ENCODE measurements around the gene EMILIN1.
"Not testable (repeated sequence)": the region's sequence is repeated elsewhere in the genome, so short reads cannot be mapped to it uniquely, and the experiment has no call there.

The EMILIN1 gene

GRCh38 chr2:27095745-27096651 lies 17.6 kb downstream of the EMILIN1 start:
- peak; percentile 30 for DNase-seq

GRCh38 chr2:27096748-27097297 lies 18.4 kb downstream of the EMILIN1 start:
- DNase-seq: no peak

- no peak for DNase-seq
These were observed 18.9 kb downstream of the EMILIN1 start for GRCh38 chr2:27097341-27097740.

GRCh38 chr2:27099334-27099955 lies 21.0 kb downstream of the EMILIN1 start:
- DNase-seq: no peak

DNA sequence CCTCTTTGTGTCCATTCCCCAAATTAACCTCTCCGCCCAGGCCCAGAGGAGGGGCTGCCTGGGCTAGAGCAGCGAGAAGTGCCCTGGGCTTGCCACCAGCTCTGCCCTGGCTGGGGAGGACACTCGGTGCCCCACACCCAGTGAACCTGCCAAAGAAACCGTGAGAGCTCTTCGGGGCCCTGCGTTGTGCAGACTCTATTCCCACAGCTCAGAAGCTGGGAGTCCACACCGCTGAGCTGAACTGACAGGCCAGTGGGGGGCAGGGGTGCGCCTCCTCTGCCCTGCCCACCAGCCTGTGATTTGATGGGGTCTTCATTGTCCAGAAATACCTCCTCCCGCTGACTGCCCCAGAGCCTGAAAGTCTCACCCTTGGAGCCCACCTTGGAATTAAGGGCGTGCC lies 21.6 kb downstream of the EMILIN1 start:
- DNase-seq: no peak

GRCh38 chr2:27102329-27102728 lies 23.9 kb downstream of the EMILIN1 start:
- no peak for DNase-seq

GRCh38 chr2:27105981-27106380 lies 27.6 kb downstream of the EMILIN1 start:
- no peak for DNase-seq

GRCh38 chr2:27108221-27108620 lies 29.8 kb downstream of the EMILIN1 start:
- no peak for DNase-seq

DNA sequence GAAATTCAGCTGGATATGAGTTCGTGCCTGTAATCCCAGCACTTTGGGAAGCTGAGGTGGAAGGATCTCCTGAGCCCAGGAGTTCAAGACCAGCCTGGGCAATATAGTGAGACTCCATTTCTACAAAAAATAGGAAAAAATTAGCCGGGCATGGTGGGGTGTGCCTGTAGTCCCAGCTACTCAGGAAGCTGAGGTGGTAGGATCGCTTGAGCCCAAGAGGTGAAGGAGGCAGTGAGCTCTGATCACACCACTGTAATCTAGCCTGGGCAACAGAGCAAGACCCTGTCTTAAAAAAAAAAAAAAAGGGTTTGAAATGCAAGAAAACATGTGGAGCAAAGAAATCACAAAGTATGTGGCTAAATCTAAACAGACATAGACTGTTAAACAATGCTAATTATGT lies 30.7 kb downstream of the EMILIN1 start:
- no peak for DNase-seq

GRCh38 chr2:27110603-27111352 lies 32.4 kb downstream of the EMILIN1 start:
- not testable (repeated sequence) for DNase-seq

- not testable (repeated sequence) for DNase-seq
These were observed 33.1 kb downstream of the EMILIN1 start for GRCh38 chr2:27111392-27112078.

- DNase-seq: no peak
These were observed 37.1 kb downstream of the EMILIN1 start for GRCh38 chr2:27115519-27115918.

DNA sequence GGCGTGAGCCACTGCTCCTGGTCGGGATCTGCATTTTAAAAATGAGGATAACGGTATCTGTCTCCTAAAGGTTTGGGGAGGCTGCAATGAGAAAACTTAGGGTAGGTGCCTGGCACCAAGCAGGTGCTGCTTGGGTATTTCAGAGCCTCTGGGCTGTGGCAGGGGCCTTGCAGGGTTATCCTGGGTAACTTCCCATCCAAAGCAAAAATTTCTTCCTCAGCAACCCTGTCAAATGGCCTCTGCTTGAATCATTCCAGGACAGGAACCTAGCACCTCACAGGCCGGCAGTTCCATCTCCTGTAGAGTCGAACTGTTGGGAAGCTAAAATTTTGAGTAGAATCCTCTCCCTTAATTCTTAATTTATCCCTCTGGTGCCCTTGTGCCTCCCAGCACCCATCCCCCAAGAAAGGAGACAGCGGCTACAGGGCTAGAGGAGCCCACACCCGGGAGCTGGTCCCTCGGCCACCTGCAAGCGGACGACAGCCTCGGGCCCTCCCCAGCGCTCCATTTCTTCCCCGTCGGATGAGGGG lies 39.6 kb downstream of the EMILIN1 start:
- no peak for DNase-seq

DNA sequence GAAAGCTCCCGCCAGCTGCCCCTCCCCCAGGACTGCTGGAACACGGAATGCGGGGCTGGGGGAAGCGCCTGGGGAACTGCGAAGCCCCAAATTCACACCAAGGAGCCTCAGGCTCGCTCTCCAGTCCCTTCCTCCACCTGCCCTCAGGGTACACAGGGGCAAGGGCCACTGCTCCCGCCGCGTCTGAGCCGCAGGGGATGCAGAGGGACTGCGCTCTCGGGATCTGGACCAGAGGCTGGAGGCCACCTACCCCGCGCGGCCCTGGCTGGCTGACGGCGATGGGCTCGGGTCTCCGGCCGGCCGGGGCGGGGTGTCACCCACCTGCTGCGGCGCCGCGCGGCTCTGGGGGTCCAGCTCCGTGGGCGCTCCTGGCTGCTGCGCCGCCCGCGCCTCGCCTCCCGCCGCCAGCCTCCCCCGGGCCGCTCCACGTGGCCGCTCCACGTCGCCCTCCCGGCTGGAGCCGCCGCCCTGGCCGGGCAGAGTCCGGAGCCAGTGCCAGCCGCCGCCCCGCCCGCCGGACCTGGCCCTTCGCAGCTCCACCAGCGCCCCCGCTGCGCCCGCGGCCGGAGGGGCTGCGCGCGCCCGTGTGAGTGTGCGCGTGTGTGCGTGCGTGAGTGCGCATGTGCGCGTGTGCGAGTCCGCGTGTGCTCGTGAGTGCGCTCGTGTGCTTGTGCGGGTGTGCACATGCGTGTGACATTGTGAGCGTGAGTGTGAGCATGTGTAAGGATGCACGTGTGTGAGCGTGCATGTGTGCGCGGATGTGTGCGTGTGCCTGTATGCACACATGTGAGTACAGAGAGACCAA lies 40.3 kb downstream of the EMILIN1 start, which contains the start of gene CGREF1:
TSS of gene CGREF1 (minus strand) at position 604 of the 805 bp plus-strand sequence. CDS start 14,762 bp downstream, outside the sequence.
- no peak for DNase-seq

DNA sequence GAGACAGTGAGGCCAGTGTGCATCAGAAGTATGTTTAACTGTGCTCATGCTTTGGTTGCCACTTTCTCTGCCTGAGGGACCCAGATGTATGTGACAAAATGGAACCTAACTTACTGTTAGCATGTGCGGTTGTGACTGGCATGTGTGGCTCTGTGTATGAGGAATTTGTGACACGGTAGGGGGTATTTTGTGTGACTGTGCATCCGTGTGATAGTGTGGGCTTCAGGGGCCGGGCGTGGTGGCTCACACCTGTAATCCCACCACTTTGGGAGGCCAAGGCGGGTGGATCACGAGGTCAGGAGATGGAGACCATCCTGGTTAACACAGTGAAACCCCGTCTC lies 40.9 kb downstream of the EMILIN1 start:
- DNase-seq: not testable (repeated sequence)

- DNase-seq: no peak
These were observed 43.5 kb downstream of the EMILIN1 start for GRCh38 chr2:27121906-27122305.

DNA sequence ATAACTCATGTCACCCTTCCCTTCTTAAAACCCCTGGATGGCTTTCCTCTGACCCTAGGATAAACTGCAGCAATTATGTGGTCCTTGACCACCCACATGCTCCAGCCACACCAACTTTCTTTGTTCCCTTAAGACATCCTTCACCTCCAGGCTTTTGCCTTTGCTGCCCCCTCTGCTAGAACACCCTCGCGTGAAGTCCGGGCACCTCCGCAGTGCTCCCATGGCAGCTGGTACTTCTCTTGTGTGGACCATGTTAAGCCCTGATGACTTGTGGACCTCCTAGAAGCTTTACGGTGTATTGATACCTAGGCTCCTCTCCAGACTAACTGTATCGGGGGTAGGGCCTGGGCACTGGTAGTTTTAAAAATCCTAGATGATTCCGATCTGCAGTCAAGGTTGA lies 44.4 kb downstream of the EMILIN1 start:
- DNase-seq: no peak

DNA sequence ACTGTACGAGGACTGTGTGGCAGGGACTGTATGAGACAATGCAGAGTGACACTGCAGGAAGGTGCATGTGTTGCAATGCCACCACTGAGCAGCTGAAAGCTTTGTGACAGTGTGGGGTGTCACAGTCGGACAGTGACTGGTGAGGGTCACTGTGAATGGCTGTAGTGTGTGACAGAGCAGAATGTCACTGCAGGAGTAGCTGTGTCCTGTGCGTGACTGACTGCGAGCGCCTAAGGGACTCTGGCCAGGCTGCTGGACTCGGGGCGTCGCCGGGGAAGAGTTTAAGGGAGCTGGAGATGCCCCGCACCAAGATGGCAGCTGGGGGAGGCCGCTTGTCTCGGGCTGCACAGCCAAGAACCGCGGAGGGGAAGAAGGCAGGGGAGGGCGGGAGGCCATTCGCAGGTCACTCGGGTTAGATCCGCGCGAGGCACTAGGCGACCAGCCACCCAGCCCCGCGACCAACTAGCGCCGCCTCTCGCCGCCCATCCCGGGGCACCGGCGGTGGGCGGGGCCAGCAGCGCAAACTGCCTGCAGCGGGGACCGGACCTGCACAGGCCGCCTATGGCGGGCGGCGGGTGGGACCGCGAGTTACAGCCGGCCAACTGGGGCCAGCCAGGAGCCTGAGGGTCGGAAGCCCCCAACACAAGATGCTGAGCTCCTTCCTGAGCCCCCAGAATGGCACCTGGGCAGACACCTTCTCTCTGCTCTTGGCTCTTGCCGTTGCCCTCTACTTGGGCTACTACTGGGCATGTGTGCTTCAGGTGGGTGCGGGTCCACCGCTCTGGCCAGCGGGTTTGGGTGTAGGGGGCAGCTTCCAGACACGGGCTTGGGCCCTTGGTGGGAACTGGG lies 45.1 kb downstream of the EMILIN1 start, which contains the start of gene ABHD1:
TSS of gene ABHD1 (plus strand) at position 514 of the 849 bp plus-strand sequence. CDS start at position 648, 134 bp downstream.
- DNase-seq: peak; percentile 40

- no peak for DNase-seq
These were observed 46.7 kb downstream of the EMILIN1 start for GRCh38 chr2:27125104-27125503.

GRCh38 chr2:27126252-27126710 lies 47.9 kb downstream of the EMILIN1 start:
- no peak for DNase-seq
